H1 (cell line): ENCODE measurements around the gene DNTT. TPM values are rescaled to one million over a fixed set of nuclear protein-coding genes. Genes with fewer than 3 reads are reported as not detected.

Experiments
- CTCF ChIA-PET: fragments of 300-600 bp; sonication (Branson Sonifier 250); formaldehyde crosslinking; loops from one replicate; lab custom pipeline; 2021; ENCODE audit not compliant: partially characterized antibody; lab: Charles Lee
- POLR2A ChIA-PET: fragments of 300-600 bp; sonication (Branson Sonifier 250); formaldehyde crosslinking; loops from one replicate; lab custom pipeline; 2021; ENCODE audit warnings: inconsistent platforms; ENCODE audit not compliant: partially characterized antibody; lab: Charles Lee
- DNase-seq, 2 experiments: peaks; one replicate each; pipeline versions ENCODE4 v3.0.0 to v3.0.0-alpha.2; 2010 to 2022; ENCODE audit warnings: low spot score in 2 of 2, low read depth in 1 of 2, mixed read lengths in 1 of 2
- FAIRE-seq: peaks from 2 replicates; lab custom pipeline; 2011; peaks lifted over from hg19 to GRCh38; lab: Jason Lieb, UNC
- H2AFZ ChIP-seq: 2 replicates; pipeline ENCODE4 v1.8.1; 2012; ENCODE audit warnings: low read length, inconsistent platforms
- H2AK5ac ChIP-seq: 2 replicates; pipeline ENCODE4 v1.6.1; 2013; ENCODE audit warnings: low read depth, low read length
- H2BK120ac ChIP-seq: replicated peaks from 2 replicates; pipeline ENCODE3; 2013; ENCODE audit warnings: low read depth, low read length, inconsistent platforms
- H2BK12ac ChIP-seq: 2 replicates; pipeline ENCODE4 v1.6.1; 2013; ENCODE audit warnings: low read depth, low read length
- H2BK15ac ChIP-seq: 2 replicates; pipeline ENCODE4 v1.6.1; 2013; ENCODE audit warnings: low read length
- H2BK20ac ChIP-seq: 2 replicates; pipeline ENCODE4 v1.6.1; 2013; ENCODE audit warnings: low read length
- H2BK5ac ChIP-seq: 2 replicates; pipeline ENCODE4 v1.6.1; 2013; ENCODE audit warnings: low read depth, low read length
- H3K14ac ChIP-seq: 2 replicates; pipeline ENCODE4 v1.6.1; 2013; ENCODE audit warnings: inconsistent platforms; ENCODE audit not compliant: insufficient read length
- H3K18ac ChIP-seq: 2 replicates; pipeline ENCODE4 v1.6.1; 2013; ENCODE audit warnings: low read length; ENCODE audit errors: extremely low read depth
- H3K23ac ChIP-seq: 2 replicates; pipeline ENCODE4 v1.6.1; 2013; ENCODE audit warnings: inconsistent platforms; ENCODE audit not compliant: insufficient read length
- H3K23me2 ChIP-seq: 2 replicates; pipeline ENCODE4 v1.6.1; 2013; ENCODE audit warnings: low read depth, low read length
- H3K27ac ChIP-seq: 2 replicates; pipeline ENCODE4 v1.6.1; 2011; ENCODE audit warnings: low read depth, low read length, inconsistent platforms
- H3K27me3 ChIP-seq, 4 experiments: replicated peaks in 1 of 4; 1 replicate in 1 of 4; 2 replicates in 3 of 4; pipeline versions ENCODE4 v1.6.1 to v1.8.1; 2011 to 2013; ENCODE audit warnings: low read length in 3 of 4, mild to moderate bottlenecking in 3 of 4, inconsistent platforms in 2 of 4, mixed read lengths in 2 of 4, moderate library complexity in 1 of 4; ENCODE audit not compliant: control insufficient read depth in 3 of 4, insufficient read depth in 3 of 4; ENCODE audit errors: extremely low read depth in 1 of 4
- H3K36me3 ChIP-seq, 4 experiments: 2 replicates each; pipeline versions ENCODE4 v1.6.1 to v1.8.1; 2011 to 2013; ENCODE audit warnings: mild to moderate bottlenecking in 4 of 4, low read length in 3 of 4, moderate library complexity in 2 of 4, control low read depth in 1 of 4, inconsistent platforms in 1 of 4; ENCODE audit not compliant: insufficient read depth in 4 of 4, control insufficient read depth in 2 of 4
- H3K4ac ChIP-seq: replicated peaks from 2 replicates; pipeline ENCODE3; 2013; ENCODE audit warnings: low read length, low read depth, mixed read lengths, inconsistent platforms; ENCODE audit not compliant: insufficient read length
- H3K4me1 ChIP-seq, 4 experiments: replicated peaks in 1 of 4; 1 replicate in 1 of 4; 2 replicates in 3 of 4; pipeline versions ENCODE4 v1.6.1 to v1.8.1; 2011 to 2013; ENCODE audit warnings: low read length in 3 of 4, inconsistent platforms in 2 of 4, mixed read lengths in 1 of 4; ENCODE audit not compliant: insufficient read depth in 4 of 4, control insufficient read depth in 3 of 4
- H3K4me2 ChIP-seq, 2 experiments: 2 replicates each; pipeline versions ENCODE4 v1.6.1 to v1.8.1; 2011 to 2013; ENCODE audit warnings: low read depth in 2 of 2, low read length in 2 of 2, control low read depth in 1 of 2, inconsistent platforms in 1 of 2, mild to moderate bottlenecking in 1 of 2; ENCODE audit not compliant: insufficient read depth in 1 of 2
- H3K4me3 ChIP-seq, 4 experiments: fragments of 200-600, 300-600 bp in 1 of 4; sonication (generic), shearing (Covaris generic), sonication (Bioruptor Twin) in 1 of 4; 2 replicates each; pipeline versions ENCODE4 v1.5.1 to v1.8.1; 2011 to 2016; ENCODE audit warnings: low read length in 4 of 4, low read depth in 3 of 4, control low read depth in 2 of 4, inconsistent platforms in 2 of 4, mild to moderate bottlenecking in 2 of 4, mixed read lengths in 1 of 4, moderate library complexity in 1 of 4; ENCODE audit not compliant: insufficient read depth in 2 of 4; ENCODE audit errors: extremely low read depth in 1 of 4
- H3K56ac ChIP-seq: replicated peaks from 2 replicates; pipeline ENCODE3; 2013; ENCODE audit warnings: low read depth, mild to moderate bottlenecking, mixed read lengths, low read length, inconsistent platforms; ENCODE audit not compliant: insufficient read length
- H3K79me1 ChIP-seq: 2 replicates; pipeline ENCODE4 v1.6.1; 2013; ENCODE audit warnings: low read depth, low read length, control low read depth
- H3K79me2 ChIP-seq, 2 experiments: 2 replicates each; pipeline versions ENCODE4 v1.6.1 to v1.8.1; 2012 to 2013; ENCODE audit warnings: low read length in 2 of 2, mild to moderate bottlenecking in 2 of 2, inconsistent platforms in 1 of 2; ENCODE audit not compliant: insufficient read depth in 2 of 2, control insufficient read depth in 1 of 2
- H3K9ac ChIP-seq, 4 experiments: replicated peaks in 1 of 4; 1 replicate in 1 of 4; 2 replicates in 3 of 4; pipeline versions ENCODE4 v1.6.1 to v1.8.1; 2011 to 2013; ENCODE audit warnings: low read depth in 3 of 4, low read length in 3 of 4, control low read depth in 2 of 4, mild to moderate bottlenecking in 2 of 4, moderate library complexity in 2 of 4, inconsistent platforms in 1 of 4; ENCODE audit errors: extremely low read depth in 1 of 4
- H3K9me3 ChIP-seq, 2 experiments: 2 replicates each; pipeline versions ENCODE4 v1.6.1 to v1.8.1; 2012 to 2013; ENCODE audit warnings: mild to moderate bottlenecking in 2 of 2, moderate library complexity in 2 of 2, control low read depth in 1 of 2, inconsistent platforms in 1 of 2, low read depth in 1 of 2, low read length in 1 of 2, mixed read lengths in 1 of 2; ENCODE audit not compliant: insufficient read depth in 2 of 2
- H4K20me1 ChIP-seq, 2 experiments: replicated peaks in 1 of 2; 2 replicates each; pipeline versions ENCODE3 to v1.8.1; 2011 to 2013; ENCODE audit warnings: inconsistent platforms in 2 of 2, low read length in 2 of 2, mild to moderate bottlenecking in 1 of 2; ENCODE audit not compliant: insufficient read depth in 2 of 2, control insufficient read depth in 1 of 2
- H4K5ac ChIP-seq: 2 replicates; pipeline ENCODE4 v1.6.1; 2013; ENCODE audit warnings: low read length, low read depth, mixed read lengths, inconsistent platforms; ENCODE audit not compliant: insufficient read length
- H4K8ac ChIP-seq: 2 replicates; pipeline ENCODE4 v1.8.0; 2013; ENCODE audit warnings: mild to moderate bottlenecking, moderate library complexity, low read length, inconsistent platforms; ENCODE audit not compliant: insufficient read depth; ENCODE audit errors: extremely low read depth
- H4K91ac ChIP-seq: replicated peaks from 2 replicates; pipeline ENCODE3; 2013; ENCODE audit warnings: low read length, mixed read lengths, inconsistent platforms; ENCODE audit not compliant: insufficient read length
- POU5F1 ChIP-seq: IDR thresholded peaks from 2 replicates; pipeline ENCODE4 v1.6.1; 2011; ENCODE audit warnings: low read depth, mild to moderate bottlenecking, low read length, moderate library complexity
- RXRA ChIP-seq: IDR thresholded peaks from 2 replicates; pipeline ENCODE4 v1.6.1; 2011; ENCODE audit warnings: low read depth, mild to moderate bottlenecking, low read length, moderate library complexity; ENCODE audit not compliant: insufficient read depth
- SIN3A ChIP-seq, 2 experiments: IDR thresholded peaks in 1 of 2; conservative IDR thresholded peaks in 1 of 2; 2 replicates each; pipeline ENCODE4 v1.6.1; 2011 to 2012; ENCODE audit warnings: low read length in 2 of 2, improper control_type of control experiment in 1 of 2, low read depth in 1 of 2, mild to moderate bottlenecking in 1 of 2
- WGBS, 2 experiments: shearing (Covaris generic) in 1 of 2; methylation state at CpG; one replicate each; pipeline versions ENCODE4 v1.1.6 to v1.1.7; 2013 to 2015; ENCODE audit warnings: low lambda C conversion rate in 2 of 2, mixed read lengths in 2 of 2, inconsistent platforms in 1 of 2, low coverage in 1 of 2, missing lambda C conversion rate in 1 of 2; ENCODE audit not compliant: insufficient replicate concordance in 2 of 2, insufficient coverage in 1 of 2, insufficient read length in 1 of 2; ENCODE audit errors: extremely low coverage in 1 of 2, missing lambda C conversion rate in 1 of 2; 5-methylcytosine and 5-hydroxymethylcytosine counted together
- polyA plus RNA-seq, 7 experiments: library from polyadenylated mRNA; depleted of rRNA in 3 of 7; stranded (reverse) in 5 of 7; unstranded in 2 of 7; fragments of >200 nt in 5 of 7; fragments of 200-250 nt in 2 of 7; gene quantifications; 1 replicate in 5 of 7; 2 replicates in 1 of 7; 4 replicates in 1 of 7; pipeline versions ENCODE4 v1.2.1 to v1.2.3, GENCODE V29; 2011 to 2013; ENCODE audit warnings: missing spikeins in 2 of 7, mixed read lengths in 2 of 7
- total RNA-seq: library from RNA; stranded (reverse); fragmentation: NEBNext Ultra II Directional; extraction: Animal tissue kit (Norgen Biotek cat#: 25700); gene quantifications from 2 replicates; pipeline ENCODE4 v1.2.1, GENCODE V29; 2021
- TF ChIP-seq, protein P1 (sequence below): IDR thresholded peaks from 2 replicates; pipeline ENCODE4 v1.6.1; 2011; ENCODE audit warnings: low read depth, mild to moderate bottlenecking, low read length; ENCODE audit not compliant: insufficient read depth

The DNTT gene
- total and polyA plus RNA-seq, 2 of the 8 experiments (the other 6 are each of a cell fraction or from before 2014, with no cell fraction given): not detected

DNA sequence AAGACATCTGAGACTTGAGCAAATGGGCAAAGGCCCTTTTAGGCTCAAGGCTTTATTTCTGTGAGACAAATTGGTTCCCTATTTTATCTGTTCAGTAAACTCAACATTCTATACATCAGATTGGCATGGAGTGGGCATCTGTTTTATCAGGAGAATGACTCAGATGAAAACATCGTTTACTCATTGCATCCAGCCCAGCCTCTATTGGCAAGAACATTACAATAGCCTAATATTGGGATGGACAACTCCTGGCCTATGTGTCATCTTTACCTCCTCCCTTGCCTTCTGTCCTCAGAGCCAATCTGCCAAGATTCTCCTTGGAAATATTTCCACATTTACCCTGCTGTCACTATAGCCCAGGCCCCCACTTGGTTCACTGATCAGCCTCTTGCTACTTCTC lies 27.4 kb upstream of the DNTT start:
- CTCF ChIA-PET: interaction anchor here (0.9 to 2.7 kb wide), 4 partner anchors 12 to 260 kb away, joined by 3 to 12 read pairs (median 4); no protein-coding TSS in a partner anchor
- Histone ChIP-seq H3K23me2 (no peaks in the 10 kb centered on the region), H3K9me3 (no peaks in the 10 kb centered on the region), H3K14ac (no peak overlapping the region), H3K9ac (no peak overlapping the region), H4K91ac (no peak overlapping the region), H4K20me1 (no peaks in the 10 kb centered on the region), H3K56ac (no peak overlapping the region), H3K79me2 (no peaks in the 10 kb centered on the region), H3K4me3 (no peak overlapping the region), H3K4me2 (no peak overlapping the region), H3K23ac (no peak overlapping the region), H2BK15ac (no peak overlapping the region), H2BK120ac (no peak overlapping the region), H2BK5ac (no peak overlapping the region), H3K4ac (no peak overlapping the region), H3K27ac (no peak overlapping the region), H3K4me1 (no peaks in the 10 kb centered on the region), H3K27me3 (no peaks in the 10 kb centered on the region), H2BK12ac (no peak overlapping the region), H4K8ac (no peak overlapping the region), H3K36me3 (no peaks in the 10 kb centered on the region), H2BK20ac (no peak overlapping the region)
- FAIRE-seq (no peak), DNase-seq (no peak)
- 94% methylated on average over 1 of the region's 1 CpG; no CpG with 5 or more reads in 1 of the 2 experiments for WGBS, 2 experiments
- TF ChIP-seq SIN3A (conservative IDR thresholded peaks at IDR 0.05 in 1 of 2, IDR thresholded peaks at IDR 0.05 in 1 of 2; ENCODE audit: low read depth in 1 of 2, low read length in 2 of 2): no peak
- TF ChIP-seq POU5F1: no peak
- TF ChIP-seq, protein P1, sequence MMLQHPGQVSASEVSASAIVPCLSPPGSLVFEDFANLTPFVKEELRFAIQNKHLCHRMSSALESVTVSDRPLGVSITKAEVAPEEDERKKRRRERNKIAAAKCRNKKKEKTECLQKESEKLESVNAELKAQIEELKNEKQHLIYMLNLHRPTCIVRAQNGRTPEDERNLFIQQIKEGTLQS: no peak
- TF ChIP-seq RXRA: no peak
- TF ChIP-seq, all 59 proteins: peak for 0
- POLR2A ChIA-PET: no interaction called here
- H2AFZ ChIP-seq: no peak overlapping the region
- no peak overlapping the region for H2AK5ac ChIP-seq
- H3K18ac ChIP-seq: no peak overlapping the region
- H4K5ac ChIP-seq: no peak overlapping the region
- H3K79me1 ChIP-seq: no peaks in the 10 kb centered on the region
